ENCODE measurements around the gene KCTD8.

DNA sequence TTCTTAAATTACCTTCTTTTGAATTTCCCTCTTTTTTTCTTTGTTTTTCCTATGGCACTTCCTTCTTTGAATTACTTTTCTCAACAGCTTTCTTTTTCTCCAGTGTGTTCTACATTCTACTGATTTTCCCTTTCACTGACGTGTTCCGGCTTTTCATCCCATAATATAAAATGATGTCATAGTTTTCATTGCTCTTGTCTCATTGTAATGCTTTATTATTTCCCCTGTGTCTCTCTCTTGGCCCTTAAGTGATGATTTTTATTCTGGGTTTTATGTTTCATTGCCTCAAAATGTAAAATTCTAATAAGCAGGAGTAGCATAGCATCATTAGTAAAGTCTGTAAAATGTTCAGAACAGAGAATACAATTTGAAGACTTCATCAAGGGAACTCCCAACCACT is 299.3 kb downstream of the KCTD8 start:
- TF ChIP-seq POLR2AphosphoS5 (IDR thresholded peaks at IDR 0.05; ENCODE audit: low read depth, low read length) (no peak), TAF1 (IDR thresholded peaks at IDR 0.05; ENCODE audit: borderline replicate concordance, insufficient read depth, low read length) (no peak)
